Dedifferentiated amniotic fluid mesenchymal stem cell (primary cell): ENCODE results near the gene GABRB3.

ENCODE experiments used
- DNase-seq: peaks from one replicate; pipeline ENCODE4 v3.0.0-alpha.2; 2016; ENCODE audit errors: extremely low spot score

The GABRB3 gene

GRCh38 chr15:26555898-26556297, 217.0 kb downstream of the GABRB3 start:
- no peak for DNase-seq

GRCh38 chr15:26551473-26551872, 221.4 kb downstream of the GABRB3 start:
- no peak for DNase-seq

- no peak for DNase-seq
These were observed 222.0 kb downstream of the GABRB3 start for GRCh38 chr15:26550880-26551279.

- DNase-seq: no peak
These were observed 235.2 kb downstream of the GABRB3 start for GRCh38 chr15:26537663-26538062.

GRCh38 chr15:26531489-26531888, 241.4 kb downstream of the GABRB3 start:
- DNase-seq: no peak

- no peak for DNase-seq
These were observed 247.8 kb downstream of the GABRB3 start for GRCh38 chr15:26525096-26525495.

GRCh38 chr15:26521691-26522198, 251.1 kb downstream of the GABRB3 start:
- DNase-seq: no peak

- DNase-seq: no peak
These were observed 251.7 kb downstream of the GABRB3 start for GRCh38 chr15:26521130-26521529.

- DNase-seq: no peak
These were observed 254.0 kb downstream of the GABRB3 start for GRCh38 chr15:26518885-26519284.

- DNase-seq: no peak
These were observed 256.5 kb downstream of the GABRB3 start for GRCh38 chr15:26516102-26516980.

GRCh38 chr15:26504009-26504408, 268.9 kb downstream of the GABRB3 start:
- no peak for DNase-seq
